Measurements from ENCODE around the gene EIF6.

- TF ChIP-seq CTCF (IDR thresholded peaks at IDR 0.05) (no peak), POLR2A (IDR thresholded peaks at IDR 0.05) (no peak)
Observed at GRCh38 chr20:35333606-35334005, 49.0 kb upstream of the EIF6 start.

Measured in esophagus squamous epithelium (tissue), 4 donors.